ENCODE data around the gene HPS3. TPM values are rescaled to one million over a fixed set of nuclear protein-coding genes. Genes with fewer than 3 reads are reported as not detected.
A peak's percentile ranks its signal among the peaks of the same experiment; 100 is the strongest.
"Not testable (repeated sequence)": the region's sequence is repeated elsewhere in the genome, so short reads cannot be mapped to it uniquely, and the experiment has no call there.

HPS3 gene, protein sequence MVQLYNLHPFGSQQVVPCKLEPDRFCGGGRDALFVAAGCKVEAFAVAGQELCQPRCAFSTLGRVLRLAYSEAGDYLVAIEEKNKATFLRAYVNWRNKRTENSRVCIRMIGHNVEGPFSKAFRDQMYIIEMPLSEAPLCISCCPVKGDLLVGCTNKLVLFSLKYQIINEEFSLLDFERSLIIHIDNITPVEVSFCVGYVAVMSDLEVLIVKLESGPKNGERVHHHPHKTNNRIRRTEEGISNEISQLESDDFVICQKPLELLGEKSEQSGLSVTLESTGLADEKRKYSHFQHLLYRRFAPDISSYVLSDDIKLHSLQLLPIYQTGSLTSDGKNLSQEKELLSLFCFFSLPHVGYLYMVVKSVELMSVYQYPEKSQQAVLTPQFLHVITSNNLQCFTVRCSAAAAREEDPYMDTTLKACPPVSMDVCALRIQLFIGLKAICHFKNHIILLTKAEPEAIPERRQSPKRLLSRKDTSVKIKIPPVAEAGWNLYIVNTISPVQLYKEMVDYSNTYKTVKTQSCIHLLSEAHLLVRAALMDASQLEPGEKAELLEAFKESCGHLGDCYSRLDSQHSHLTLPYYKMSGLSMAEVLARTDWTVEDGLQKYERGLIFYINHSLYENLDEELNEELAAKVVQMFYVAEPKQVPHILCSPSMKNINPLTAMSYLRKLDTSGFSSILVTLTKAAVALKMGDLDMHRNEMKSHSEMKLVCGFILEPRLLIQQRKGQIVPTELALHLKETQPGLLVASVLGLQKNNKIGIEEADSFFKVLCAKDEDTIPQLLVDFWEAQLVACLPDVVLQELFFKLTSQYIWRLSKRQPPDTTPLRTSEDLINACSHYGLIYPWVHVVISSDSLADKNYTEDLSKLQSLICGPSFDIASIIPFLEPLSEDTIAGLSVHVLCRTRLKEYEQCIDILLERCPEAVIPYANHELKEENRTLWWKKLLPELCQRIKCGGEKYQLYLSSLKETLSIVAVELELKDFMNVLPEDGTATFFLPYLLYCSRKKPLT
- 22.0 TPM for total RNA-seq

GRCh38 chr3:149129326-149130205, at the start of gene HPS3:
HPS3 (plus strand) TSS chr3:149129638; CDS start chr3:149129724, 86 bp downstream.
- FAIRE-seq (no peak), DNase-seq (ENCODE audit: low spot score in 2 of 2) (peak; percentile 92 to 94)

DNA sequence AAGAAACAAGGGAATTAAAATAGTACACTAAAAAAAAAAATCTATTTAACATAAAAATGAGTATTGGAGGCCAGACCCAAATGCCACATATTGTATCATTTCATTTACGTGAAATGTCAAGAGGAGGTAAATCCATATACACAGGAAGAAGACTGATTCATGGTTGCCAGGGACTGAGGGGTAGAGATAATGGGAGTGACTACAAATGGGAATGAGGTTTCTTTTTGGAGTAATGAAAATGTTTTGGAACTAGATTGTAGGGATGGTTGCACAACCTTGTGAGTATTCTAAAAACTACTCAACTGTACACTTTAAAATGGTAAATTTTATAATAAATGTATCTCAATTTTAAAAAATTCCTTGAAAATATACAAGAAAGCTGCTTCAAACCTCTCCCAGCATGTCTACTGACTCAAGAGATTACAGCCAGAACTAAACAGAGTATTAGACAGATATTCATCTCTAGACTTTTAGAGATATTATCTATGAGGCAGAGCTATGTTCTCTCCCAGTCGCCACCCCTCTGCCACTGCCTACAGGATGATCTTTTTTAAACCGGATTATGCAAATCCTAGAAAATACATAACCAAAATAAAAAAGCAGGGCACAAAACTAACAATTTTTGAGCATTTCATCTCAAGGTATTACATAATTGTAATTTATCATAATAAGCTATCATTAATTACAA, 49.3 kb upstream of the HPS3 start:
- no peak for FAIRE-seq

GRCh38 chr3:149080699-149081091, 48.7 kb upstream of the HPS3 start:
- FAIRE-seq (peak; percentile 17), DNase-seq (ENCODE audit: low spot score in 2 of 2) (no peak)

More for the DNA sequence above, 49.3 kb upstream of the HPS3 start:
- no peak for DNase-seq (ENCODE audit: low spot score in 2 of 2)

DNA sequence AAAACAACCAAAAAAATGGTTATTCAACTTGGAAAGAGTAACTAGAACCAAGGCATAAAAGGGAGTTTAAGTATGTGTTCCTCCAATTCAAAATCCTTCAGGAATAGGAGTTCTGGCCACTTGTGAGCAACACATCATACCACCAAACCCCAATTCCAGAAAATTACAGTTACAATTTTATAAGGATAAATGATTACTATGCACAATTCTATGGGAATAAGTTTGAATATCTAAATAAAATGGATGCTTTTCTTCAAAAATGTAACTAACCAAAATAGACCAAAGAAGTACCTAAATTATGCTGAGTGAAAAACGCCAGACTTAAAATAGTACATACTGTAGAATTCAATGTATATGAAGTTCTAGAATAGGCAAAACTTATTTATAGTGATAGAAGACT, 47.7 kb upstream of the HPS3 start:
- FAIRE-seq (no peak), DNase-seq (ENCODE audit: low spot score in 2 of 2) (no peak)

DNA sequence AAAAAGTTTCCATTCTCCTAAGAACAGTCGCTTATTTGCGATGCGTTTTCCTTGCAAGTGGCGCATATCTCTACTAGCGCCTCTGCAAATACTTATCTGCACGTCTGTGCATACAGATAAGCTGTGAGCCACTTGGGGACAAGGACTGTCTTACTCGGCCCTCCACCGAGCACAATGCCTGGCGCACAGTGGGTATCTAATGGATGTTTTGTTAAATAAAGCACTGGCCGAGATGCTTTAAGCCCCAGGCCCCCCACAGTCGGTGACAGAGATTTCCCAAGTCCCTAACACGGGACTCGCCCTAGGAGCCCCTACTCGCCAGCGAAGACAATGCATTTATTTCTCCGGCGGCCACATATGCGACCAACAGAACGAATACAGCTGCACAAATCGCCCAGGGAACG, 43.6 kb upstream of the HPS3 start:
- FAIRE-seq (no peak), DNase-seq (ENCODE audit: low spot score in 2 of 2) (peak in 1 of 2 donors; percentile 20)

DNA sequence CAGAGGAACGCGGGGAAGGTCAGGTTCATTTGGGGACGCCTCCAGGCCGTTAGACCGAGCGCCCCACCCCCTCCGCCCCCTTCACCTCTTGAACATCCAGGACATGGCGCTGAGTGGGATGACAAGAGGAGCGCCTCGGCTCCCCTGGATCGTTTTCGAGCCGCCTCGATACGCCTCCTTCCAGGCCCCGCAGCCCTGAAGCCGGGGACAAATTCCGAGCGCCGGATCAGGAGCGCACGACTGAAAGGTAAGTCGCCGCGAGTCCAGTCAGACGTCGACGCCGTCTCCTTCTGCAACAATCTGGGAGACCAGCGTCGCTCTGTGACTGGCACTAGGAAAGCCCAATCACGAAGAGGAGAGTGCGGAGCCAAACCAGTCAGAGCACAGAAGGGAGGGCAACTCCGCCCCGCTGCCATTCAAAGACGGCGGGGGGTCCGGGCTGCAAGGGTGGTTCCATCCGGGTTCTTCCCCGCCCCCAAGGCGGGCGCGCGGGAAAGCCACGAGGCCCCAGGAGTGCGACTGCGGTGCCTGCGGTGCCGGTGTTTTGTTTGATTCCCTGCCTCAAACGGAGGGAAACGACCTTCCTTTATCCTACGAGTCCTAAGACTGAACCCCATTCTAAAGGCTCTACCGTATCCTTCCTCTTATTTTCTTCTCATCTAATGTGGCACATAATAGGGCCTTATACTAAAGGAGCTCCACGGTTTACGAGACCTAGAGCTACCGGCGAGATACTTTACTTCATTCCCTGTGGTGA, 43.0 kb upstream of the HPS3 start, which contains the start of gene HLTF:
HLTF (minus strand) TSS at position 302 of the 757 bp plus-strand sequence; CDS start at position 105, 197 bp downstream.
- FAIRE-seq: no peak
- peak; percentile 75 to 92 for DNase-seq (ENCODE audit: low spot score in 2 of 2)

DNA sequence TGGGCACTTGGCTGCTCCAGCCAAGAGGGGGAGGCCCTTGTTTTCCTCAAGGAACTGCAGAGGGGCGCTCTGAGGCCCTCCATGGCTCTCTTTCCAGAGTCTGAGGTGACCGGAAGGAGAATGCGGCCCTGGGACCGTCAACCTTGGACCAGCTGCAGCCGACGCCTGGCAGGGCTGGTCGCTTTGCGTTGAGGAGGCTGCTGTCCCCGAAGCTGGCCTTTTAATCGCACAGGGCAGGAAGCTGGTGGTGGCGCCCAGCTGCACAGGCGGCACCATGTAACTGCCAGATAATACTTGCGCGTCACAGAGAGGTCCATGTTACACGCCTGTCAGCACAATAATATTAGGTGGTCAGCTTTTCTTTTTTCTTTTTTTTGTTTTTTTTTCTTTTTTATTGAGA, 42.2 kb upstream of the HPS3 start:
- FAIRE-seq: no peak
- no peak for DNase-seq (ENCODE audit: low spot score in 2 of 2)

GRCh38 chr3:149089395-149089794, 40.0 kb upstream of the HPS3 start:
- DNase-seq (ENCODE audit: low spot score in 2 of 2) (no peak), FAIRE-seq (no peak)

DNA sequence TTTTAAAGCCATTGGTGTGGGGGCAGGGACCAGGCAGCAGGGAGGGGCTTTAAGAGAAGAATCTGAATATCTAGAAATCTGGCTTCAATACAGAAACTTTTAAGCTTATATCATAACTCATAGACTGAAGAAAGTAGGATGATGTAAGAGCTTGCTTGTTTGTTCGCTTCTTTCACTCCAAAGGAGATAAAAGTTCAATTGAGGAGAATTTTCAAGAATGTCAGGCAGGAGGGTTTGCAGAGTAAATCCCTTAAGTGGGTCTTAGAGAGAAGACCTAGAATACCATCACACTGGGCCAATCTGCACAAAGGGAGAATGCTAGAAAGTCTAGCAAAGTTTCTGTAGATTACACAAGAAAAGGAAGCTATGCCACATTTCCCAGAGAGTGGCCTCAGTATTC, 39.0 kb upstream of the HPS3 start:
- no peak for DNase-seq (ENCODE audit: low spot score in 2 of 2)
- no peak for FAIRE-seq

DNA sequence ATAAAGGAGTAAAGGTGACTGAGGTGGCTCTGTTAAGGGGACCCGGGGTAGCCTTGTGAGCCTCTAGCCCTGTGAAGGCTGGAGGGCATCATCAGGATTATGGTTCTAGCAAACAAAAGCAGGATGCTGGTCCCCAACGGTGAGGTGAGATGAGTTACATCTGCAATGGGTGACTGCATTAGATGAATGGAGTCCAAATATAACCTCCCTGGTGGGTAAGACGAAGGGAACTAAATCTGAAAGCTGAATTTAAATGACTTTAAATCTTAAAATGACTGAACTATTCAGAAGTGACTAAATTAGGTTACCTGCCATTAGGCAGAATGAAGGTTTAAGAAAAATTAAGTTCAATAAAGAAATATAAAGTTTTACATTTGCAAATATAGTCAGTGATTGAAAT, 38.5 kb upstream of the HPS3 start:
- no peak for FAIRE-seq
- no peak for DNase-seq (ENCODE audit: low spot score in 2 of 2)

DNA sequence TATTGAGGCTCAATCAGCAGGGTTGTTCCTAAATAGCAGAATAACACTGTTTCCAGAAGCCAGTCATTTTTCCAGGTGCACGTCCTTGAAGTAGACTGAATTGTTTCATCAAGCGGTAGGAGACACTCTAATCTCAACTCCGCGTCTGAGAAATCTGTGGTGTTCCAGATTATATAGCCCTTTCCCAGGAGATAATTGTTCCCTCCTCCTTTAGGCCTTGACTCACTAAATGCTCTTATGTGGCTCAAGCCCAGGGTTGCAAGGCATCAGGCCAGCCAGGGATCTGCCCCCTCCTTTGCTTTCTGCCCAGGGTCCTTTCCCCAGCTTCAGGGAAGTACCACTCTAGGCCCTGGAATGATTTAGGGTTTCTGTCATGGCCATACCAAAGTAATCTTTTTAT, 37.5 kb upstream of the HPS3 start:
- FAIRE-seq (no peak), DNase-seq (ENCODE audit: low spot score in 2 of 2) (no peak)

DNA sequence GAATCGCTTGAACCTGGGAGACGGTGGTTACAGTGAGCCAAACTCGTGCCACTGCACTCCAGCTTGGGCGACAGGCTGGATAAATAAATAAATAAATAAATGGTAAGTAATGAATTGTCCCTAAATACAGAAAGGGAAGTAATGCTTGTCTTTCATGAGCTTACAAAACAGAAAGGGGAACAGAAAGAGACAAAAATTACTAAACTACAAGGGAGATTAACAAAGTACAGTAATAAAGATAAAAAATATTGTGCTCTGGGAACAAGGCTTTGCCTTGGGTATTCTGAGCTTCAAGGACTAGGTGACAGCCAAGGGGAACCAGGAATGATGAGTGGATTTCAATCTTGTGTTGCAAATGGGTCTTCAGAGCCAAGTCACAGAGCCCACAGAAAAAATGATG, 34.0 kb upstream of the HPS3 start:
- no peak for DNase-seq (ENCODE audit: low spot score in 2 of 2)
- no peak for FAIRE-seq

- not testable (repeated sequence) for FAIRE-seq; DNase-seq (ENCODE audit: low spot score in 2 of 2)
Observed at GRCh38 chr3:149097987-149098386, 31.5 kb upstream of the HPS3 start.

GRCh38 chr3:149101154-149101553, 28.3 kb upstream of the HPS3 start:
- FAIRE-seq (no peak), DNase-seq (ENCODE audit: low spot score in 2 of 2) (no peak)

DNA sequence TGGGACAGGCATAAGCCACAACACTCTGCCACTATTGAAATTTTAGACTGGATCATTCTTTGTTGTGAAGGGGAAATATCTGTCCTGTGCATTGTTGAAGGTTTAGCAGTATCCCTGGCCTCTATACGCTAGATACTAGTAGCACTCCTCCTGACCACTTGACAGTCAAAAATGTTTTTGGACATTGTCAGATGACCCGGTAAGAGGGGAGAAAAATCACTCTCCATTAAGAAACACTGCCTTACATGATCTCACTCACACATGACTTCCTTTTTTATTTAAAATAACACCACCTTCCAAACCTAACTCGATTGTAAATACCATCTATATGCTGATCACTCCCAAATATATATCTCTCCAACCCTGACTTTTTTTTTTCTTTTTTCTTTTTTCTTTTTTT, 27.8 kb upstream of the HPS3 start:
- DNase-seq (ENCODE audit: low spot score in 2 of 2) (no peak), FAIRE-seq (no peak)

DNA sequence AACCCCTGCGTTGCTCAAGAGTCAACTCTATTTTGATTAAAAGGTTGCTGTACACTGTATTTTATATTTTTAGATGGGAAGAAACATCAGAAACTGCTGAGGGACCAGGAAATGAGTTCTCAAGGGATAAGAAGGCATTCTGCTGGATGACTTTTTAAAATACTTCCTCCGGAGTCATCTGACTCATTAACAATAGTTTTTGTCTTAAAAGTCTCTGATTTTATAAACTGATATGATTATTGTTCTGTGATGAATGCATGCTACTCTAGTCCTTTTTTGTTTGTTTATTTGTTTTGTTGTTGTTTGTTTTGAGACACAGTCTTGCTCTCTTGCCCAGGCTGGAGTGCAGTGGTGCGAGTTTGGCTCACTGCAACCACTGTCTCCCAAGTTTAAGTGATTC, 25.0 kb upstream of the HPS3 start:
- no peak for FAIRE-seq
- DNase-seq (ENCODE audit: low spot score in 2 of 2): no peak

- FAIRE-seq (no peak), DNase-seq (ENCODE audit: low spot score in 2 of 2) (no peak)
Observed at GRCh38 chr3:149114458-149114857, 15.0 kb upstream of the HPS3 start.

DNA sequence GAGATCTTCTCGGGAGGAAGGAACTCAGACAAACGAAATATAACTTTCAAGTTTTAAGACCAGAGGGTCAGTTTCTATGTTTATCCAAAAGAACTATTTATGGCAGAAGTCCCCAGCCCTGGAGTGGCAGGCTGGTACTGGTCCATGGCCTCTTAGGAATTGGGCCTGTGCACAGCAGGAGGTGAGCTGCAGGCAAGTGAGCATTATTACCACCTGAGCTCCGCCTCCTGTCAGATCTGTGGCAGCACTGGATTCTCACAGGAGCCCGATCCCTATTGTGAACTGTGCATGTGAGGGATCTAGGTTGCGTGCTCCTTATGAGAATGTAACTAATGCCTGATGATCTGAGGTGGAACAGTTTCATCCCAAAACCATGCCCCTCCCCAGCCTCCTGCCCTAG, 14.3 kb upstream of the HPS3 start:
- DNase-seq (ENCODE audit: low spot score in 2 of 2) (no peak), FAIRE-seq (no peak)

- DNase-seq (ENCODE audit: low spot score in 2 of 2): no peak
- FAIRE-seq: no peak
Observed at GRCh38 chr3:149118724-149119123, 10.7 kb upstream of the HPS3 start.

Data from frontal cortex (tissue), 4 donors.